ENCODE data around the gene COQ2.

DNA sequence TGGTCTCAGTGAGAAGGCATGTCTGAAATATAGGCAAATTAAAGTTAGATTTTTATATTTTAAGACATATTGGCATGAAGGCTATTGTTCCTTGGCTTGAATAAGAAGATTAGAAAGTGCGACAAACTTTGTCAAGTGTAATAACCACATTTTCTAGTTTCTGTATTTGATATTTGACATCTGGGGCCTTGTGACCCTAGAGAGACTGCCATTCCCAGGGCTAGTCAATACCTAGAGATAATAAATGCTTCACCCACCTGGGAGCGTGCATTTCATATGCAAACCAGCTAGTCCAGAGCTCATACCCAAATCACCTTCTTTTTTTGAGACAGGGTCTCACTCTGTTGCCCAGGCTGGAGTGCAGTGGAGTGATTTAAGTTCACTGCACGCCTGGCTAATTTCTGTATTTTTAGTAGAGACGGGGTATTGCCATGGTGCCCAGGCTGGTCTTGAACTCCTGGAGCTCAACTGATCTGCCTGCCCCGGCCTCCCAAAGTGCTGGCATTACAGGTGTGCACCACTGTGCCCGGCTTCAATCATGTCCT lies 62.6 kb downstream of the COQ2 start:
- no peak for TF ChIP-seq POLR2A (IDR thresholded peaks at IDR 0.05)
- TF ChIP-seq, protein P1, sequence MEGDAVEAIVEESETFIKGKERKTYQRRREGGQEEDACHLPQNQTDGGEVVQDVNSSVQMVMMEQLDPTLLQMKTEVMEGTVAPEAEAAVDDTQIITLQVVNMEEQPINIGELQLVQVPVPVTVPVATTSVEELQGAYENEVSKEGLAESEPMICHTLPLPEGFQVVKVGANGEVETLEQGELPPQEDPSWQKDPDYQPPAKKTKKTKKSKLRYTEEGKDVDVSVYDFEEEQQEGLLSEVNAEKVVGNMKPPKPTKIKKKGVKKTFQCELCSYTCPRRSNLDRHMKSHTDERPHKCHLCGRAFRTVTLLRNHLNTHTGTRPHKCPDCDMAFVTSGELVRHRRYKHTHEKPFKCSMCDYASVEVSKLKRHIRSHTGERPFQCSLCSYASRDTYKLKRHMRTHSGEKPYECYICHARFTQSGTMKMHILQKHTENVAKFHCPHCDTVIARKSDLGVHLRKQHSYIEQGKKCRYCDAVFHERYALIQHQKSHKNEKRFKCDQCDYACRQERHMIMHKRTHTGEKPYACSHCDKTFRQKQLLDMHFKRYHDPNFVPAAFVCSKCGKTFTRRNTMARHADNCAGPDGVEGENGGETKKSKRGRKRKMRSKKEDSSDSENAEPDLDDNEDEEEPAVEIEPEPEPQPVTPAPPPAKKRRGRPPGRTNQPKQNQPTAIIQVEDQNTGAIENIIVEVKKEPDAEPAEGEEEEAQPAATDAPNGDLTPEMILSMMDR (IDR thresholded peaks at IDR 0.05) = no peak

Data from heart left ventricle (tissue), 13 donors.